Right ventricle myocardium inferior (tissue), 1 donor: ENCODE results near the gene IDUA. TPM values are rescaled to one million over a fixed set of nuclear protein-coding genes. Genes with fewer than 3 reads are reported as not detected.
"Not testable (repeated sequence)": the region's sequence is repeated elsewhere in the genome, so short reads cannot be mapped to it uniquely, and the experiment has no call there.

Source experiments
- ATAC-seq: fragments of 200-7000 bp; cut with Tn5 transposase; one replicate; pipeline ENCODE4 v1.9.1; 2020; ENCODE audit warnings: mild to moderate bottlenecking, moderate library complexity
- DNase-seq: peaks from one replicate; pipeline ENCODE4 v3.0.0; 2021; ENCODE audit errors: missing footprints
- intact Hi-C: fragments of 100-400 bp; cut with DNase I; formaldehyde crosslinking; loops from one replicate; pipeline ENCODE4 v1.11.0; 2022
- total RNA-seq: library from RNA; stranded (reverse); fragmentation: NEBNext Ultra II Directional; extraction: Animal tissue kit (Norgen Biotek cat#: 25700); gene quantifications from one replicate; pipeline ENCODE4 v1.2.1, GENCODE V29; 2021
- donor health status: DM: no; HTN: yes; CAD: no; lungs with severe emphysema.

IDUA gene
- total RNA-seq, 1 donor from 2014 or later = 8.6 TPM

DNA sequence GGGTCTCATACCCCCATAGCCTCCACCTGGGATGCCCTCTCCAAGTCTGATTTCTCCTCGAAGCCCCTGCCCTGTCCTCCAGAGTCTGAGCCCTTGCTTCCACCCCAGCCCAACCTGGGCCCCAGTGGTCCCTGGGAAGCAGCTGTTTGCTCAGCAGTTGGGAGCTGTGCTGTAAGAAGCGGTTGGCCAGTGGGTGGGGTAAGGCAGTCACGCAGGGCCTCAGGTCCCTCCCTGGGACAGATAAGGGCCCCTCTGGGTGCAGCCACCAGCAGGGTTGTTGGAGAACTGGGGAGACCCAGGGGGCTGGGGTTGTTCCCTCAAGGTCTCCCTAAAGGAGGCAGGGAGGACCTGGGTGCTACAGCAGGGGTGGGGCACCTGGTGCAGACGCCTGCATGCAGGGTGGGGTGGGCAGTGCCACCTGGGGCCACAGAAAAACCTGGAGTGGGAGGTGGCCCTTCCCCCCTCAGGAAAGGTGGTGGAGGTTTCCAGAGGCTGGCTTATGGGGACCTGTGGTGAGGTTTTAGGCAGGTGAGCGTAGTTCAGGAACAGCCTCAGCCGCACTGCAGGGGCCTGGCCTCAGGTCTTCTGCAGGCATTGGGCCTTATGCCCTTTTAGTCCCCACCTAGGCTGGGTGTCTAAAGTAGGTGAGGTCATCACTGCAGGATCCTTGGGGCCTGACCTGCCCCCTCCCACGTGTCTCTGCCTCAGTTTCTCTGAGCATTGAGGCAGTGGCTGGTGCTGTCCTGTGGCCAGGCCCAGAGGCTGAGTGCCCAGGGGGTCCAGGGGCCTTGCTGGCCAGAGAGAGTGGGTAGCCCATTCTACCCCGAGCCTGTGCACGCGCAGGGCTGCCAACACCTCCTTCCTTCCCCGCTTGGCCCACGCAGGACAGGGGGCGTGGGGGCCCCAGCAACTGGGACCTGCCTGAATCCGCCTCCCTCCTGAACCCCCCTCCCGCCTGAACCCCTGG lies 9.5 kb downstream of the IDUA start:
- ATAC-seq = no peak
- intact Hi-C loops = no loop called here
- peak; percentile 56 for DNase-seq

DNA sequence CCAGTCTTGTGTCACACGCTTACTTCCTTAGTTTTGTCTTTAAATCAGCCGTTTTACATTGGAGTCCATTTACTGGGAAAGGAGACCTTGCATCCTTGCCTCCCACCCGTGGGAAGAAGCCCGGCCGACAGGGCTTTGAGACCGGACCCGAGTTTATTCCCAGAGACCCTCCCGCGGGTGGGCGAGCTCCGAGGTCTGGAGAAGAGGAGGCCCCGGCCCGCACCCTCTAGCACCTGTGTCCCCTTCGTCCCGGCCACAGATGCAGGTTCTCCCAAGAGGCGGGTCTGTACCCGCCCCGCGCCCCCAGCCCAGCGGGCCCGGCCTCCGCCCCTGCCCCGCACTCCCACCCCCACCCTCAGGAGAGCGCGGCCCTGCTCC lies 10.1 kb downstream of the IDUA start:
- intact Hi-C loops = no loop called here
- no peak for DNase-seq
- no peak for ATAC-seq

DNA sequence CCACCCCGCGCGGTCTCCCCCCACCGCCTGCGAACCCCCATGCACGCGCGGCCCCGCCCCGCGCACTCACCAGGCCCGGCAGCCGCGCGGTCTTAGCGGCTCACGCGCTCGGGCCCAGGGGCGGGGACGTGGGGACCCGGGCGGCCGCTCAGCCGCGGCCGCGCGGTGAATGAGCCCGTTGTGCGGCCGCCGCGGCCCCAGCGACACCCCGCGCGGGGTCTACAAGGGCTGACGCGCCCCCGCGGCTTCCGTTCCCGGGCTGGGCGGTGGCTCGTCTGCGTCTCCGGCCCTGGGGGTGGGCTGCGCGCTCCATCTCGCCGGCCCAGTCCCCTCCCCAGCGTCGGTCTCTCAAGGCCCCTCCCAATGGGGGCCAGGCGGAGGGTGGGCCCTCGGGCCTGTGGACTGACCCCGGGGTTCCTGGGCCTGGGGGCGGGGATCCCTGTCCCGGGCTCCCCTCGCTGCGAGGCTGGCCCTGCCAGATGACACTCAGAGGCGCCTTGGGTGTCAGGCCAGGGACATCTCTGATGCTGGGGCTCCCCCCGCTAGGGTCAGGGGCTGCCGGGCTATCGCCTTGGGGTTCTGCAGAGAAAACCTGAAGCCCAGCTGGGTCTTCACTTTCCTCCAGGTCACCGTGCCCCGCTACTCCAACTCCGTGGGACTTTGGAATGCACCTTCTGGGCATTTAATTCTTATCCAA lies 10.7 kb downstream of the IDUA start:
- peak; percentile 40 for DNase-seq
- intact Hi-C loops = no loop called here
- no peak for ATAC-seq

- DNase-seq = peak; percentile 44
- no peak for ATAC-seq
- intact Hi-C loops = no loop called here
Measured at GRCh38 chr4:998096-998691, 11.3 kb downstream of the IDUA start.

- peak; percentile 47 for DNase-seq
- not testable (repeated sequence) for ATAC-seq
Measured at GRCh38 chr4:999240-999863, 12.5 kb downstream of the IDUA start.

DNA sequence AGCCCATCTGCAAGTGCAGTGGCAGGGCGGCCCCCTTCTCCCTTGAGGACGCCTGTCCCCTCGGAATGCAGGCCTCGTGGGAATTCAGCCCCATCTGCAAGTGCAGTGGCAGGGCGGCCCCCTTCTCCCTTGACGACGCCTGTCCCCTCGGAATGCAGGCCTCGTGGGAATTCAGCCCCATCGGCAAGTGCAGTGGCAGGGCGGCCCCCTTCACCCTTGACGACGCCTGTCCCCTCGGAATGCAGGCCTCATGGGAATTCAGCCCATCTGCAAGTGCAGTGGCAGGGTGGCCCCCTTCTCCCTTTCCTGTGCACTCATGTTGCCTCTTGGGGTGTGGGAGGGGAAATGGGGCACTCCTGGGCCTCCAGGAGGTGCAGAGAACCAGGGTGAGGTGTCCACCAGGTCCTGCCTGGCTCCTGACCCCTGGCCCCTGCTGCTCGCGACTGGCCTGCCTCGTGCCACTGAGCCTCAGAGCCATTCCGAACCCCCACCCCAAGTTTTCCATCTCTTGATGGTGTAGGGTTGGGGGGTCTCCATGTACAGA lies 13.1 kb downstream of the IDUA start:
- ATAC-seq (no peak), DNase-seq (peak; percentile 14)
- intact Hi-C loops = no loop called here

More at GRCh38 chr4:999240-999863, 12.5 kb downstream of the IDUA start:
- intact Hi-C loops = not testable (repeated sequence)

DNA sequence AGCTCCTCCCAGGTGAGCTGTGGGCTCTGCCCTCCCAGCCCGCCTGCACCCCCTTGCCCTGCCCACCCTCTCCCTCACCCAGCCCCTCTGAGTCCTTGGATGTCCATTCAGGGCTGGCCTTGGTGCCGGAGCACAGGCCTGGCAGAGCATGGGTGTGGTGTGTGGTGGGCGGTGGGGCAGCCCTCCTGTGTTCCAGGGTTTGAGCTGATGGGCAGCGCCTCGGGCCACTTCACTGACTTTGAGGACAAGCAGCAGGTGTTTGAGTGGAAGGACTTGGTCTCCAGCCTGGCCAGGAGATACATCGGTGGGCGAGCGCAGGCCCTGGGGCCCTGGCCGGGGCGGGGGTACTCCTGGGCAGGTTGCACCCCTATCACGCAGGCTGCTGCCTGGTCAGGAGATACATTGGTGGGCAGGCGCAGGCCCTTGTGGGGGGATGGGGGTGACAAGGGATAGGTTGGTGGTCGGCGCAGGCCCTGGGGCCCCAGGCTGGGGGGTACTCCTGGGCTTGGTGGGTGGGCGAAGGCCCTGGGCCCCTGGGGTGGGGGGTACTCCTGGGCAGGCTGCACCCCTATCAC lies 13.9 kb downstream of the IDUA start:
- intact Hi-C loops = no loop called here
- peak; percentile 53 for DNase-seq
- no peak for ATAC-seq

DNA sequence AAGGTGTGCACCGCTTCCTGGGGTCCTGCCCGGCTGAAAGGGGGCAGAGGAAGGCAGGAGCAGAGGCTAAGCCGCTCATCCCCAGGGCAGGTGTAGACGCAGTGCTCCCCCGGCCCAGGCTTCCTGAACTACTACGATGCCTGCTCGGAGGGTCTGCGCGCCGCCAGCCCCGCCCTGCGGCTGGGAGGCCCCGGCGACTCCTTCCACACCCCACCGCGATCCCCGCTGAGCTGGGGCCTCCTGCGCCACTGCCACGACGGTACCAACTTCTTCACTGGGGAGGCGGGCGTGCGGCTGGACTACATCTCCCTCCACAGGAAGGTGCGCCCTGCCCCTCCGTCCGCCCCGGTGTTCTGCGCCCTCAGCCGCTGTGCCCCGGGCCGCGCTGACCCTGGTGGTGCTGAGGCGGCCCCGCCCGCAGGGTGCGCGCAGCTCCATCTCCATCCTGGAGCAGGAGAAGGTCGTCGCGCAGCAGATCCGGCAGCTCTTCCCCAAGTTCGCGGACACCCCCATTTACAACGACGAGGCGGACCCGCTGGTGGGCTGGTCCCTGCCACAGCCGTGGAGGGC lies 14.8 kb downstream of the IDUA start:
- DNase-seq = peak; percentile 50
- no peak for ATAC-seq
- intact Hi-C loops = no loop called here

- ATAC-seq (peak; percentile 14), DNase-seq (peak; percentile 75)
- intact Hi-C loops = no loop called here
Measured at GRCh38 chr4:1002131-1002630, 15.3 kb downstream of the IDUA start.

GRCh38 chr4:1002631-1003251 lies 15.9 kb downstream of the IDUA start:
- no peak for DNase-seq
- ATAC-seq = no peak
- intact Hi-C loops = no loop called here

GRCh38 chr4:1003271-1004070 lies 16.6 kb downstream of the IDUA start:
- no peak for ATAC-seq
- intact Hi-C loops = no loop called here
- DNase-seq = peak; percentile 66

GRCh38 chr4:1004071-1004418 lies 17.2 kb downstream of the IDUA start:
- no peak for DNase-seq
- no peak for ATAC-seq
- intact Hi-C loops = no loop called here

DNA sequence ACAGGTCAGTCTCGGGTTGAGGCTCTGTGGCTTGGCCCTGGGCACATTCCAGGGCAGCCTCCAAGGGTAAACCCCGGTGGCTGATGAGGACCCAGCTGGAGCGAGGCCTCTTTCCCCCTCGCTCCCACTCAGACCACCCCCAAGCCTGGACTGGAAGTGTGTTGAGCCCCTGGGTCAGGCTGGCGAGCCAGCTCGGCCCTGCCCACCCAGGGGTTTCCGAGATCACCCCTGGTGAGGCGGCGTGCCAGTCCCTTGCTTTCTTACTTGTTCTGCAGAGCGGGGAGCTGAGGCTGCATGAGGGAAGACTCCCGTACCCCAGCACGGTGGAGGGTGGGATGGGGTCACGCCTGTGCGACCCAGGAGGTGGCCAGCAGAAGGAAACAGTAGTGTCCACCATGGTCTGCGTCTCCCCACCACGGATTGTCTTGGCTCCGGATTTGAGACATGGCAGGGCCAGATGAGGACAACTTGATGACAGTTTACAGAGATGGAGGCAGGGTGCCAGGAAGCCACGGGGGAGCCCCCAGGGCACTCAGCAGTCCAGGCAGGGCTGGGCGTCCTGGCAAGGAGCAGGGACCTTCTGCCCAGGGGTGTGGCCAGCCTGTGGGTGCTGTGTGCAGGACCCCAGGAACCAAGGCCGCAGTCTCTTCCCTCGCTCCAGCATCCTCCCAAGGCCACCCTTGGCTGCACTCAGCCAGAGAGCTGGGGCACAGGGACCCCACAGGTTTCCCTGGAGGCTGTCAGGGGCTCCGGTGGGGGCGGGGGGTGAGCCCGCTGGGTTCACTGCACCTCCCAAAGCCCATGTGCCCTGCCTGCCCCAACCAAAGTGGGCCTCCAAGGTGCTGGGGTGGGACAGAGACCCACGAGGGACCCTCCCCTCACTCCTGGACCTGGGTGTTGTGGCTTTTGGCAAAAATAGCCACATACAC lies 18.0 kb downstream of the IDUA start:
- ATAC-seq = peak; percentile 18
- no peak for DNase-seq
- intact Hi-C loops = no loop called here

- DNase-seq (no peak), ATAC-seq (no peak)
- intact Hi-C loops = no loop called here
Measured at GRCh38 chr4:1006856-1007255, 20.0 kb downstream of the IDUA start.

DNA sequence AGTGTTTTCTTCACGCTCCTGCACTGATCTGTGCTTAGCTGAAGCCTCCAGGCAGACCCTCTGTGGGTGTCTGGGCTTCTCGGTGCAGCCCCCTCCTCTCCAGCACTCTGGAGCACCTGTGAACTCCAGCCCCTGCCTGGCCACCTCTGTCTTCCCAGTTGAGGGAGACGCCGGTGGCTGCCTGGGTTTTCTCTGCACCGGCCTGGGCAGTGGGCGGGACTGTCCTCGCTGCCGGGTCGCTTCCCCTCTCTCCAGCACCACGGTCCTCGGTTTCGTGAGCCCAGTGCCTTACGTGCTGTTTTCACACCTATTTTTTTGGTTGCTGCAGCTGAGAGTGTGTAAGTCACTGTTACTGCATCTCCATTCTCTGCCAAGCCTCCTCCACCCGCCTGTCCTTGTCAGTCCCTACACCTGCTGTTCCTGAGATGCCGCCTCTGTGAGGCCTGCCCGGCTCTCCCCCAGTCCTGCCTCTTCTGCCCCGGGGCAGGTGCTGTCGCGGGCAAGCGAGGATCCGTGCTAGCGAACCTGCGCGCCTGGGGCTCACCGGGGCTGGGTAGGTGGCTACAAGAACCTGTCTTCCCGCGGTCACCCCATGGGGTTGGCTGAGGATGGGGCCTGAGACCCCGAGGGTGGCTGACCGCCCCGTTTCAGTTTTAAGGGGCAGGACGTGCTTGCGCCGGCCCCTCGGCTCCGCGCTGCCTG lies 22.1 kb downstream of the IDUA start:
- intact Hi-C loops = no loop called here
- DNase-seq = peak; percentile 84
- ATAC-seq = no peak
